GM18505 (cell line): ENCODE results near the gene DSG4.
"Not testable (repeated sequence)": the region's sequence is repeated elsewhere in the genome, so short reads cannot be mapped to it uniquely, and the experiment has no call there.

Experiments
- ATAC-seq: cut with Tn5 transposase; IDR thresholded peaks from one replicate; pipeline ENCODE4 v1.9.1; 2021; ENCODE audit not compliant: unreplicated experiment
- POLR2A ChIP-seq: IDR thresholded peaks from 4 replicates; pipeline ENCODE4 v1.6.1; 2011; ENCODE audit warnings: borderline replicate concordance; ENCODE audit not compliant: insufficient read depth, insufficient read length; ENCODE audit errors: extremely low read depth

The DSG4 gene, protein sequence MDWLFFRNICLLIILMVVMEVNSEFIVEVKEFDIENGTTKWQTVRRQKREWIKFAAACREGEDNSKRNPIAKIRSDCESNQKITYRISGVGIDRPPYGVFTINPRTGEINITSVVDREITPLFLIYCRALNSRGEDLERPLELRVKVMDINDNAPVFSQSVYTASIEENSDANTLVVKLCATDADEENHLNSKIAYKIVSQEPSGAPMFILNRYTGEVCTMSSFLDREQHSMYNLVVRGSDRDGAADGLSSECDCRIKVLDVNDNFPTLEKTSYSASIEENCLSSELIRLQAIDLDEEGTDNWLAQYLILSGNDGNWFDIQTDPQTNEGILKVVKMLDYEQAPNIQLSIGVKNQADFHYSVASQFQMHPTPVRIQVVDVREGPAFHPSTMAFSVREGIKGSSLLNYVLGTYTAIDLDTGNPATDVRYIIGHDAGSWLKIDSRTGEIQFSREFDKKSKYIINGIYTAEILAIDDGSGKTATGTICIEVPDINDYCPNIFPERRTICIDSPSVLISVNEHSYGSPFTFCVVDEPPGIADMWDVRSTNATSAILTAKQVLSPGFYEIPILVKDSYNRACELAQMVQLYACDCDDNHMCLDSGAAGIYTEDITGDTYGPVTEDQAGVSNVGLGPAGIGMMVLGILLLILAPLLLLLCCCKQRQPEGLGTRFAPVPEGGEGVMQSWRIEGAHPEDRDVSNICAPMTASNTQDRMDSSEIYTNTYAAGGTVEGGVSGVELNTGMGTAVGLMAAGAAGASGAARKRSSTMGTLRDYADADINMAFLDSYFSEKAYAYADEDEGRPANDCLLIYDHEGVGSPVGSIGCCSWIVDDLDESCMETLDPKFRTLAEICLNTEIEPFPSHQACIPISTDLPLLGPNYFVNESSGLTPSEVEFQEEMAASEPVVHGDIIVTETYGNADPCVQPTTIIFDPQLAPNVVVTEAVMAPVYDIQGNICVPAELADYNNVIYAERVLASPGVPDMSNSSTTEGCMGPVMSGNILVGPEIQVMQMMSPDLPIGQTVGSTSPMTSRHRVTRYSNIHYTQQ

DNA sequence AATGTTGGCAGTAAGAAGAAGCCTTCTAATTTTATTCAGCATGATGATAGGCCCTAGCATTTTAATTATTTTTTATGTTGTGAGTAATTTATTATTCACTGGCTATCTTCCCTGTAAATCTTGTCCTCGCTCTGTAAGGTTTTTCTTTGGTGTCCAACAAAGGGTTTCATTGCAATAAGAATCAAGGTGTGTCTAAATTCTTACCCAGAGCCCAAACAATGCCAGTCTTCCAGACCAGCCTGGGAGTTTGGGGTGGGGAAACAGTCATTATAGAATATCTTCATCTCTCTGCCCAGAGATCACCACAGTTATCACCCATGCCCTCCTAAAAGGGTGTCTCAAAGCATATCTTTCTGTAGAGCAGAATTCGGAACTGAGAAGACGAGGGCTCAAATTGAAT lies at the start of gene DSG4:
Gene DSG4, plus strand, starts transcription at position 301 of the 400 bp plus-strand sequence. CDS start 135 bp downstream, outside the sequence.
- no peak for ATAC-seq
- TF ChIP-seq POLR2A = no peak

DNA sequence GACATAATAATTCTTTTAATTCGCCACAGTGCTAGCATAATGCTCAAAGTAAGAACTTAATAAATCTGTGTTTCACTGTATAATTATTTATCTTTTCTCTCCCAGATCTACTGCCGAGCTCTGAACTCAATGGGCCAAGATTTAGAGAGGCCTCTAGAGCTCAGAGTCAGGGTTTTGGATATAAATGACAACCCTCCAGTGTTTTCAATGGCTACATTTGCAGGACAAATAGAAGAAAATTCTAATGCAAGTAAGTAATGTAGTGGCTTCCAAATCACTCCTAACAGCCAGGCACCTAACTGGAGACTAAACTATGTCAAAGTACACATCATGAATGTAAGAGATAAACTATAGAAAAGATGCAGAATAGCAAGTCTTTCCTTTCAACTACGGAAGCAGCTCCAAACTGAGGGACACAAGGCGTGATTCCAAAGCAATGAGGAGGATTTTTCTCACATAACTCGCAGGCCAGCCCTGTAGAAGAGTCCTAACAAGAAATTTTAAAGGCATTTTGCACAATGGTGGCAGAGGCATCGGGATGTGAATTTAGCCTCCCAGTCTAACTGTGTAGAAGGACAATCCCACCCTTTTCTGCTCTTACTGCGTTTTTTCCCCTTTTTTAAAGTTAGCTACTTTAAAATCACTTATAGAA lies 46.7 kb upstream of the DSG4 start:
- ATAC-seq = no peak
- TF ChIP-seq POLR2A = no peak

DNA sequence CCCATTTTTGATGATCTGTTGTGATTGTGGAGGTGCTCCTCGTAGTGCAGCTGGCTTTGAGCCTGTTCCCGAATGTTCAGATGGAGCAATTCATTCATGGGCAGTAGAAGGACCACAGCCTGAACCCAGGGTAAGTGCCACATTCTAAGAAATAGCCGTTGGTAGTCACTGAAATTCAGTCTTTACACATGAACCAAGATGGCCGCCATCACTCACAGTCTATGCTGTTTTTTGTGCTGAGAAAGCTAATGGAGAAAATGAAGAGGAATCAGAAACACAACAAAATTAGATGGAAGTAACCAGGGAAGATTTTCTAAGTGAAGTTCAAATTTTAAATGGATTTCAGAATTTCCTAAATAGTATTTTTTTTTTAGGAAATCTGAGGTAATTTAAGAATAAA lies 33.1 kb upstream of the DSG4 start:
- no peak for ATAC-seq
- TF ChIP-seq POLR2A = no peak

DNA sequence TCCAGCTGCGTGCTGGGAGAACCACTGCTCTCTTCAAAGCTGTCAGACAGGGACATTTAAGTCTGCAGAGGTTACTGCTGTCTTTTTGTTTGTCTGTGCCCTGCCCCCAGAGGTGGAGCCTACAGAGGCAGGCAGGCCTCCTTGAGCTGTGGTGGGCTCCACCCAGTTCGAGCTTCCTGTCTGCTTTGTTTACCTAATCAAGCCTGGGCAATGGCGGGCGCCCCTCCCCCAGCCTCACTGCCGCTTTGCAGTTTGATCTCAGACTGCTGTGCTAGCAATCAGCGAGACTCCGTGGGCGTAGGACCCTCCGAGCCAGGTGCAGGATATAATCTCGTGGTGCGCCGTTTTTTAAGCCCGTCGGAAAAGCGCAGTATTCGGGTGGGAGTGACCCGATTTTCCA lies 23.2 kb upstream of the DSG4 start:
- ATAC-seq = not testable (repeated sequence)

DNA sequence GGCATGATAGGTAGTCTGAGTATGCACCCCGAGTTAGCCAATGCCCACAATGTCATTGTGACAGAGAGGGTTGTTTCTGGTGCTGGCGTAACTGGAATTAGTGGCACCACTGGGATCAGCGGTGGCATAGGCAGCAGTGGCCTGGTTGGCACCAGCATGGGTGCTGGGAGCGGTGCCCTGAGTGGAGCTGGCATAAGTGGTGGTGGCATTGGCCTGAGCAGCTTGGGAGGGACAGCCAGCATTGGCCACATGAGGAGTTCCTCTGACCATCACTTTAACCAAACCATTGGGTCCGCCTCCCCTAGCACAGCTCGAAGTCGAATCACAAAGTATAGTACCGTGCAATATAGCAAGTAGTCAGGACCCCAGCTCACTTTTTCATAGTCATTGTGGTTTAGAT lies 21.6 kb upstream of the DSG4 start:
- TF ChIP-seq POLR2A = no peak
- ATAC-seq = no peak

DNA sequence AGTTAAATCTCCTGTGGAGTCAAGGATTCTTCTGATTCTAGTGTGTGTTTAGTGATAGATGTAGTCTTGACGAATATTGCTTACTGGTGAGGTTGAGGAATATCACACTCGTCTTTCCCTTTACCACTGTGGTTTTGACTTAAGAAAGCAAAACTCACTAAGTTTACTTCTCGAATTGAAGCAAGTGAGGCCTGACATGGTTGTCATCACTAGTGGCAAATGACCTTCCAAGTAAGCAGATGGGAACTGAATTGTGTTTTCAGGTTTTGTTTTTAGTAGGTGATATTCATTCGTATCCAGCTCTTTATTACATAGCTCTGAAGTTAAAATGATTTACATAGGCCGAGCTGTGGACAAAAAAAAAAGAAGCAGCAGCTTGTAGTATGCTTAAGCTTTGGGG lies 20.6 kb upstream of the DSG4 start:
- ATAC-seq = no peak
- TF ChIP-seq POLR2A = no peak

DNA sequence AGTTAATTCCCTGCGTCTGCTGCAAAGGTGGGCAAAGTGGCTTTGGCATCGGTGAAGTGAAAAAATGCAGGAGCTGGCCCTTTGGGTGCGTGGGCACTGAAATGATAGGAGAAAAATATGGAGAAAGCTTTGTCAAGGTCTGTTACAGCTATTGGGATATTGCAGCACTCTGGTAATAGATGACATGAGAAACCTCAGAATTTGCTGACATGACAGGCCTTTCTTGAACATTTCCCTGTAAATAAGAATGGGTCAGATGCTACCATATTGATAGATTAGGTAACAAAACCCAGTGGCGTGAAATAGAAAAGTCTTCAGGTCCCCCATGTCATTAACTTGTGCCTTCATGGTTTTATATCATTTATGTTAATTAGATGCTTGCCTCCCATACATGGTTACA lies 12.4 kb upstream of the DSG4 start:
- no peak for TF ChIP-seq POLR2A
- no peak for ATAC-seq

DNA sequence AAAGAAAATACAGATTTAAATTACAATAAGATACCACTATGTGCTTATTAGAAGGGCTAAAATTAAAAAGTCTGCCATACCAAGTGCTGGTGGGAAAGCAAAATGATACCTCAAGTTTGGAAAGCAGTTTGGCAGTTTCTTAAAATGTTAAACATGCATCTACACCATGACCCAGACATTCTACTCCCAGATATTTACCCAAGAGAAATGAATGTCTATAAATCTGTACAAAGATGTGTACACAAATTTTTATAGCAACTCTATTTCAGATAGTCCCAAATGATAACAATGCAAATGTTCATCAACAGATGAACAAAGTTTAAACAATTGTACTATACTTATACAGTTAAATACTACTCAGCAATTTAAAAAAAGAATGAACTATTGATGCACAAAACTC lies 7.1 kb upstream of the DSG4 start:
- ATAC-seq = no peak
- no peak for TF ChIP-seq POLR2A

DNA sequence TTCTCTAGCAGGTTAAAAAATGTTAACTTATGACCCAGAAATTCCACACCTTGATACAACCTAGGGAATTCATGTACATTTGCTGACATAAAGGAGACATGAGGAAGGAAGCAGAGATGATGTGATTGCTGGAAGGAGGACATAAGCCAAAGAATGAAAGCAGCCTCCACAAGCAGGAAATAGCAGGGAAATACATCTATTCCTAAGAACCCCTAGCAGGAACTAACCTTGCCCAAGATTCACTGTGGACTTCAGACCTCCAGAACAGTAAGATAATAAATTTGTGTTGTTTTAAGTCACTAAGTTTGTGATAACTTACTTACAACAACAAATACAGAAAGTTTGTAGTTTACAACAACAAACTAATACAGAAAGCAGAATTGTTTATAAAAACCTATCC lies 4.6 kb upstream of the DSG4 start:
- TF ChIP-seq POLR2A = no peak
- no peak for ATAC-seq

DNA sequence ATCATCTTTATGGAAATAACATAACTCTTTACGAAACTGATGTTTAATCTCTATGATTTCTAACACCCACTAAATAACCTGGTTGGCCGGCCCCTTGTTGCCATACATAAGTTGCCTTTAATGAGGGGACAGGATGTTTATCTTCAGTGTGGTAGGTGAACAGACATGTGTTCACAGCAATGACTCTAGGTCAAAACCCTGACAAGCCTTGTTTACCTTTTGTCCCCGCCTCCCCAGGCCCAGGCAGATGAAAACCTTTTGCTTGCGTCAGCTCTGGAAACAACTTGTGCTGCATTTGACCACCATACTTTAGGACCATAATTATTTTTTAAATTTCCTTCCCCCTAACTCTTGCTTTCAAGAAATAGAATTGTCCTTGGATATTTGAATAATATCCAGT lies 2.9 kb upstream of the DSG4 start:
- no peak for TF ChIP-seq POLR2A
- no peak for ATAC-seq

DNA sequence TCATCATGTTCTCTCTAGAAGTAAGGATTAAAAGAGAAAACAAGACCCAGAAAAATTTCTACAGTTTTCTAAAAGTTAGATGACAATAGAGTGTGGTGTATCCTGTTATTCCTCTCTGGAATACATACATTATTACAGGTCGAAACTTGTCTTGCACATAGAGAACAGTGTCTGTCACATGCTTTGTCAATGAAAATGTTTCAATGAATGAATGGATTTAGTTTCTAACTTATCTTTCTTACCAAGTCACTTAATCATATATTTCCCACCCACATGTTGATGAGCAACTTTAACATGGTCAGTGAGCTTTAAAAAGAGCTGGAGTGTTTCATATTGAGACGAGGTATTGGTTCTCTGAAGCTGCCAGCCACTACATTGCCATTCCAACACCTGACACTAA lies 4.3 kb downstream of the DSG4 start:
- no peak for TF ChIP-seq POLR2A

DNA sequence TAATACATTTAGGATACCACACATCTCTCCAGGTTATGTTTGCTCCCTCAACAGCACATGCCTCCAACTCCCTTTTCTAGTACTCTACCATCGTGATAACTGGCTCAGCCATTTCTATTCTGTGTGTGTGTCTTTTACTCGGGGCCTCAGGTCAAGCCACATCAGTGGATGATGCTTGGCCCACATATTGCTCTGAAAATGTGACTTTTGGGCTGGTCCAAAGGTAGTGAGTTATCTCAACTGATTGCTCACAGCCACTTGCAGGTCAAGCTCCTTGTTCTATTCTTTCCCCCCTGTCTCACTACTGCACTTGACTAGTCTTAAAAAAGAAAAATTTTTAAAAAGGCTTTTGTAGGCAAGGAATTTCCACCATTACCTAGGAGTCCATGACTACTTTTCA lies 5.5 kb downstream of the DSG4 start:
- no peak for ATAC-seq
- TF ChIP-seq POLR2A = no peak

More for the DNA sequence above, 4.3 kb downstream of the DSG4 start:
- ATAC-seq = no peak

DNA sequence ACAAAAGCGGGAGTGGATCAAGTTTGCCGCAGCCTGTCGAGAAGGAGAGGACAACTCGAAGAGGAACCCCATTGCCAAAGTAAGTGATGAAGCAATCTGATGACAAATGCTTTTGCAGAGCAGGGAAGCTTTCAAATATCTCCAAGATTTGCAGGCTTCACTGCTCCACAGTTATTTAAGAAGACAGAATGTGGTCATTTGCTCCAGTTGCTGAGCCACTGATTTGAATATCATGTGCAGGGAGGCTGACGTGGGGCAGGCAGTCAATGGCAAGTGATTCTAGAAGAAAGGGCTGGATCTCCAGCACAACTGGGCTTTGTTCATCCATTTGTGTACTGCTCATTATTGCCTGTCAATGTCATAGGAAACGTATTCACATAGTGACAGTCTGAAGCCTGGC lies 10.2 kb downstream of the DSG4 start:
- no peak for ATAC-seq
- TF ChIP-seq POLR2A = no peak

DNA sequence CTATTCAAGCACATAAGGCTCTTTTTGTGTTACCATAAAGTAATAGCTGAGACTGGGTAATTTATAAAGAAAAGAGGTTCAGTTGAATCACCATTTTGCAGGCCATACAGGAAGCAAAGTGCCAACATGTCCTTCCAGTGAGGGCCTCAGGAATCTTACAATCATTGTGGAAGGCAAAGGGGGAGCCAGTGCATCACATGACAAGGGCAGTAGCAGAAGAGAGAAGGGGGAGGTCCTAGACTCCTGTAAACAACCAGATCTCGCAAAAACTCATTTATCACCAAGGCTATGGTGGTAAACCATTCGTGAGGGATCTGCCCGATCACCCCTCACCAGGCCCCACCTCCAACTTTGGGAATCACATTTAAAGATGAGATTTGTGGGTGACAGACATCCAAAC lies 16.7 kb downstream of the DSG4 start:
- TF ChIP-seq POLR2A = no peak
- ATAC-seq = no peak
